SK-N-SH treated with all-trans-retinoic acid at 6 μM for 48 hours (cell line): ENCODE data around the gene NIPA2.

ENCODE experiments used
- ATAC-seq: fragments of 200-7000 bp; cut with Tn5 transposase; 3 replicates; pipeline ENCODE4 v1.9.1; 2020; ENCODE audit warnings: mild to moderate bottlenecking, moderate library complexity
- ARNTL ChIP-seq: fragments of 450-650 bp; formaldehyde crosslinking; IDR thresholded peaks from 2 replicates; pipeline ENCODE4 v1.5.0; 2020; ENCODE audit warnings: low read depth, mild to moderate bottlenecking, moderate library complexity, borderline replicate concordance
- BACH2 ChIP-seq: fragments of 250-450 bp; sonication (Bioruptor Pico); IDR thresholded peaks from 2 replicates; pipeline ENCODE4 v1.9.0; 2021; ENCODE audit warnings: mild to moderate bottlenecking, borderline replicate concordance
- CSDC2 ChIP-seq: fragments of 250-450 bp; sonication (Bioruptor Pico); IDR thresholded peaks from 2 replicates; pipeline ENCODE4 v1.5.0; 2020; ENCODE audit warnings: mild to moderate bottlenecking, moderate library complexity
- ESRRG ChIP-seq: fragments of 250-450 bp; sonication (Bioruptor Pico); IDR thresholded peaks from 2 replicates; pipeline ENCODE4 v1.6.1; 2021; ENCODE audit warnings: mild to moderate bottlenecking
- GLIS3 ChIP-seq: fragments of 250-450 bp; sonication (Bioruptor Pico); IDR thresholded peaks from 2 replicates; pipeline ENCODE4 v1.5.0; 2020; ENCODE audit warnings: mild to moderate bottlenecking, moderate library complexity
- ISL1 ChIP-seq: fragments of 250-450 bp; sonication (Bioruptor Pico); IDR thresholded peaks from 2 replicates; pipeline ENCODE4 v2.1.2; 2022; ENCODE audit warnings: mild to moderate bottlenecking, moderate library complexity
- OSR1 ChIP-seq: fragments of 250-450 bp; sonication (Bioruptor Pico); IDR thresholded peaks from 2 replicates; pipeline ENCODE4 v1.8.0; 2022; ENCODE audit warnings: moderate library complexity, mild to moderate bottlenecking, inconsistent platforms
- PPARA ChIP-seq: fragments of 250-450 bp; sonication (Bioruptor Pico); IDR thresholded peaks from 2 replicates; pipeline ENCODE4 v1.5.0; 2020; ENCODE audit warnings: mild to moderate bottlenecking, borderline replicate concordance
- RARB ChIP-seq: fragments of 250-450 bp; sonication (Bioruptor Pico); IDR thresholded peaks from 2 replicates; pipeline ENCODE4 v1.8.0; 2021; ENCODE audit warnings: mild to moderate bottlenecking, moderate library complexity
- SNAI2 ChIP-seq: fragments of 250-450 bp; sonication (Bioruptor Pico); IDR thresholded peaks from 2 replicates; pipeline ENCODE4 v1.5.0; 2020; ENCODE audit warnings: mild to moderate bottlenecking, moderate library complexity
- TCF4 ChIP-seq: fragments of 250-450 bp; sonication (Bioruptor Pico); IDR thresholded peaks from 2 replicates; pipeline ENCODE4 v1.8.0; 2021; ENCODE audit warnings: mild to moderate bottlenecking, moderate library complexity, borderline replicate concordance
- TOX ChIP-seq: fragments of 250-450 bp; sonication (Bioruptor Pico); IDR thresholded peaks from 2 replicates; pipeline ENCODE4 v1.8.0; 2021; ENCODE audit warnings: mild to moderate bottlenecking, moderate library complexity, borderline replicate concordance
- ZC3H10 ChIP-seq: fragments of 250-450 bp; sonication (Bioruptor Pico); IDR thresholded peaks from 2 replicates; pipeline ENCODE4 v1.5.1; 2021; ENCODE audit warnings: mild to moderate bottlenecking, moderate library complexity
- ZFP3 ChIP-seq: fragments of 250-450 bp; sonication (Bioruptor Pico); IDR thresholded peaks from 2 replicates; pipeline ENCODE4 v1.5.0; 2020; ENCODE audit warnings: mild to moderate bottlenecking, moderate library complexity
- ZFP30 ChIP-seq: fragments of 450-650 bp; formaldehyde crosslinking; IDR thresholded peaks from 2 replicates; pipeline ENCODE4 v1.5.0; 2022; ENCODE audit warnings: mild to moderate bottlenecking, moderate library complexity
- ZNF565 ChIP-seq: fragments of 450-650 bp; formaldehyde crosslinking; conservative IDR thresholded peaks from 2 replicates; pipeline ENCODE4 v1.5.0; 2020; ENCODE audit warnings: low read depth, mild to moderate bottlenecking, moderate library complexity
- ZNF70 ChIP-seq: fragments of 450-650 bp; formaldehyde crosslinking; IDR thresholded peaks from 2 replicates; pipeline ENCODE4 v1.5.0; 2020; ENCODE audit warnings: mild to moderate bottlenecking, moderate library complexity
- ZNF8 ChIP-seq: fragments of 450-650 bp; formaldehyde crosslinking; IDR thresholded peaks from 2 replicates; pipeline ENCODE4 v1.5.0; 2020; ENCODE audit warnings: mild to moderate bottlenecking, moderate library complexity
- TF ChIP-seq, protein P1 (sequence below): fragments of 250-450 bp; sonication (Bioruptor Pico); IDR thresholded peaks from 2 replicates; pipeline ENCODE4 v1.8.0; 2021; ENCODE audit warnings: low read depth, mild to moderate bottlenecking, moderate library complexity, borderline replicate concordance
- TF ChIP-seq, protein P2 (sequence below): fragments of 250-450 bp; sonication (Bioruptor Pico); IDR thresholded peaks from 2 replicates; pipeline ENCODE4 v1.5.1; 2021; ENCODE audit warnings: mild to moderate bottlenecking, moderate library complexity
- TF ChIP-seq, protein P3 (sequence below): fragments of 250-450 bp; sonication (Bioruptor Pico); IDR thresholded peaks from 2 replicates; pipeline ENCODE4 v1.8.0; 2020; ENCODE audit warnings: mild to moderate bottlenecking, moderate library complexity, borderline replicate concordance
- TF ChIP-seq, protein P4 (sequence below): fragments of 250-450 bp; sonication (Bioruptor Pico); IDR thresholded peaks from 2 replicates; pipeline ENCODE4 v1.5.1; 2020; ENCODE audit warnings: low read depth, mild to moderate bottlenecking, moderate library complexity
- TF ChIP-seq, protein P5 (sequence below): fragments of 250-450 bp; sonication (Bioruptor Pico); IDR thresholded peaks from 2 replicates; pipeline ENCODE4 v1.5.0; 2020; ENCODE audit warnings: mild to moderate bottlenecking, moderate library complexity

NIPA2 gene

DNA sequence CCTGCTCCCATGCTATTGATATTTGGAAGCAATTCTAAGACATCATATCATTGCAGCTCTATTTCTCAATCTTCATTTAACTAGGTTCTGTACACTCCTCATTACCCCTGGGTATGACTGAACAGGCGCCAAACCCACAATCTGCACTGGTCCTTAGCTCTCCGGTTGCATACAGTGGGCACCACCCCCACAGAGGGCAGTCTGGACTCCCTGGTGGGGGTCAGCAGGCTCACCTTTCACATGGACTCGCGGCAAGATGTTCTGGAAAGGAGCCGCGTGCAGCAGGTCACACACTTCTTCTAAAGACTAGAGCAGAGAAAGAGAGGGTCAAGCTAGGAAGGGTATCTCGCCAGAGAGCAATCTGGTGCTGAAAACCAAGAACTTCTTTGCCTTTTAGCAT is 36.5 kb downstream of the NIPA2 start:
- no peak for ATAC-seq
- TF ChIP-seq ZNF70 (CRISPR knock-in tag): no peak
- TF ChIP-seq, protein P1, sequence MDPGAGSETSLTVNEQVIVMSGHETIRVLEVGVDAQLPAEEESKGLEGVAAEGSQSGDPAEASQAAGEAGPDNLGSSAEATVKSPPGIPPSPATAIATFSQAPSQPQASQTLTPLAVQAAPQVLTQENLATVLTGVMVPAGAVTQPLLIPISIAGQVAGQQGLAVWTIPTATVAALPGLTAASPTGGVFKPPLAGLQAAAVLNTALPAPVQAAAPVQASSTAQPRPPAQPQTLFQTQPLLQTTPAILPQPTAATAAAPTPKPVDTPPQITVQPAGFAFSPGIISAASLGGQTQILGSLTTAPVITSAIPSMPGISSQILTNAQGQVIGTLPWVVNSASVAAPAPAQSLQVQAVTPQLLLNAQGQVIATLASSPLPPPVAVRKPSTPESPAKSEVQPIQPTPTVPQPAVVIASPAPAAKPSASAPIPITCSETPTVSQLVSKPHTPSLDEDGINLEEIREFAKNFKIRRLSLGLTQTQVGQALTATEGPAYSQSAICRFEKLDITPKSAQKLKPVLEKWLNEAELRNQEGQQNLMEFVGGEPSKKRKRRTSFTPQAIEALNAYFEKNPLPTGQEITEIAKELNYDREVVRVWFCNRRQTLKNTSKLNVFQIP: no peak
- no peak for TF ChIP-seq SNAI2 (CRISPR knock-in tag)
- no peak for TF ChIP-seq BACH2 (CRISPR knock-in tag)
- TF ChIP-seq GLIS3 (CRISPR knock-in tag): no peak
- TF ChIP-seq CSDC2 (CRISPR knock-in tag): no peak
- TF ChIP-seq OSR1: no peak
- TF ChIP-seq, protein P2, sequence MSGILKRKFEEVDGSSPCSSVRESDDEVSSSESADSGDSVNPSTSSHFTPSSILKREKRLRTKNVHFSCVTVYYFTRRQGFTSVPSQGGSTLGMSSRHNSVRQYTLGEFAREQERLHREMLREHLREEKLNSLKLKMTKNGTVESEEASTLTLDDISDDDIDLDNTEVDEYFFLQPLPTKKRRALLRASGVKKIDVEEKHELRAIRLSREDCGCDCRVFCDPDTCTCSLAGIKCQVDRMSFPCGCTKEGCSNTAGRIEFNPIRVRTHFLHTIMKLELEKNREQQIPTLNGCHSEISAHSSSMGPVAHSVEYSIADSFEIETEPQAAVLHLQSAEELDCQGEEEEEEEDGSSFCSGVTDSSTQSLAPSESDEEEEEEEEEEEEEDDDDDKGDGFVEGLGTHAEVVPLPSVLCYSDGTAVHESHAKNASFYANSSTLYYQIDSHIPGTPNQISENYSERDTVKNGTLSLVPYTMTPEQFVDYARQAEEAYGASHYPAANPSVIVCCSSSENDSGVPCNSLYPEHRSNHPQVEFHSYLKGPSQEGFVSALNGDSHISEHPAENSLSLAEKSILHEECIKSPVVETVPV (CRISPR knock-in tag): no peak
- no peak for TF ChIP-seq ZFP3
- TF ChIP-seq ARNTL (CRISPR knock-in tag): no peak
- no peak for TF ChIP-seq PPARA
- TF ChIP-seq, protein P3, sequence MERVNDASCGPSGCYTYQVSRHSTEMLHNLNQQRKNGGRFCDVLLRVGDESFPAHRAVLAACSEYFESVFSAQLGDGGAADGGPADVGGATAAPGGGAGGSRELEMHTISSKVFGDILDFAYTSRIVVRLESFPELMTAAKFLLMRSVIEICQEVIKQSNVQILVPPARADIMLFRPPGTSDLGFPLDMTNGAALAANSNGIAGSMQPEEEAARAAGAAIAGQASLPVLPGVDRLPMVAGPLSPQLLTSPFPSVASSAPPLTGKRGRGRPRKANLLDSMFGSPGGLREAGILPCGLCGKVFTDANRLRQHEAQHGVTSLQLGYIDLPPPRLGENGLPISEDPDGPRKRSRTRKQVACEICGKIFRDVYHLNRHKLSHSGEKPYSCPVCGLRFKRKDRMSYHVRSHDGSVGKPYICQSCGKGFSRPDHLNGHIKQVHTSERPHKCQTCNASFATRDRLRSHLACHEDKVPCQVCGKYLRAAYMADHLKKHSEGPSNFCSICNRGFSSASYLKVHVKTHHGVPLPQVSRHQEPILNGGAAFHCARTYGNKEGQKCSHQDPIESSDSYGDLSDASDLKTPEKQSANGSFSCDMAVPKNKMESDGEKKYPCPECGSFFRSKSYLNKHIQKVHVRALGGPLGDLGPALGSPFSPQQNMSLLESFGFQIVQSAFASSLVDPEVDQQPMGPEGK (CRISPR knock-in tag): no peak
- TF ChIP-seq ZC3H10: no peak
- no peak for TF ChIP-seq ZNF8 (CRISPR knock-in tag)
- TF ChIP-seq RARB (CRISPR knock-in tag): no peak
- no peak for TF ChIP-seq ZFP30 (CRISPR knock-in tag)
- TF ChIP-seq ISL1: no peak
- TF ChIP-seq ESRRG (CRISPR knock-in tag): no peak
- TF ChIP-seq ZNF565 (CRISPR knock-in tag): no peak
- TF ChIP-seq, protein P4, sequence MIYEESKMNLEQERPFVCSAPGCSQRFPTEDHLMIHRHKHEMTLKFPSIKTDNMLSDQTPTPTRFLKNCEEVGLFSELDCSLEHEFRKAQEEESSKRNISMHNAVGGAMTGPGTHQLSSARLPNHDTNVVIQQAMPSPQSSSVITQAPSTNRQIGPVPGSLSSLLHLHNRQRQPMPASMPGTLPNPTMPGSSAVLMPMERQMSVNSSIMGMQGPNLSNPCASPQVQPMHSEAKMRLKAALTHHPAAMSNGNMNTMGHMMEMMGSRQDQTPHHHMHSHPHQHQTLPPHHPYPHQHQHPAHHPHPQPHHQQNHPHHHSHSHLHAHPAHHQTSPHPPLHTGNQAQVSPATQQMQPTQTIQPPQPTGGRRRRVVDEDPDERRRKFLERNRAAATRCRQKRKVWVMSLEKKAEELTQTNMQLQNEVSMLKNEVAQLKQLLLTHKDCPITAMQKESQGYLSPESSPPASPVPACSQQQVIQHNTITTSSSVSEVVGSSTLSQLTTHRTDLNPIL: no peak

DNA sequence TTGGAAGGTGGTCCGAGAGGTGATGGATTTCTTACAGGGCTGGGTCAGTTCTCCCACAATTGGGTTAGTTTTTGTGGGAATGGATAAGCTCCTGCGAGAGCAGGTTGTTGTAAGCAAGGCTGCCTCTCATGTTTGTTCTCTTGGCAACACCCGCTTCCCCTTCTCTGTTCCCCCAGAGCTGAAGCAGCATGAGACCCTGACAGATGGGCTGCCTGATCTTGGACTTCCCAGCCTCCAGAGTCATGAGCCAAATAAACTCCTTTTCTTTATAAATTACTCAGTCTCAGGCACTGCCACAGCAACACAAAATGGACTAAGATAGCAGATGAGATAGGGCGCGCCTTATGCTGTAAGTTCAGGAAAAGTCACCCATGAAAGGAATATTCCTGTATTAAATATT is 38.7 kb downstream of the NIPA2 start:
- TF ChIP-seq PPARA: no peak
- TF ChIP-seq, protein P3 (CRISPR knock-in tag): no peak
- TF ChIP-seq, protein P1: no peak
- TF ChIP-seq, protein P2 (CRISPR knock-in tag): no peak
- TF ChIP-seq, protein P4: no peak
- no peak for TF ChIP-seq RARB (CRISPR knock-in tag)
- no peak for TF ChIP-seq BACH2 (CRISPR knock-in tag)
- TF ChIP-seq ISL1: no peak
- no peak for TF ChIP-seq ZFP30 (CRISPR knock-in tag)
- no peak for TF ChIP-seq ZNF565 (CRISPR knock-in tag)
- TF ChIP-seq, protein P5, sequence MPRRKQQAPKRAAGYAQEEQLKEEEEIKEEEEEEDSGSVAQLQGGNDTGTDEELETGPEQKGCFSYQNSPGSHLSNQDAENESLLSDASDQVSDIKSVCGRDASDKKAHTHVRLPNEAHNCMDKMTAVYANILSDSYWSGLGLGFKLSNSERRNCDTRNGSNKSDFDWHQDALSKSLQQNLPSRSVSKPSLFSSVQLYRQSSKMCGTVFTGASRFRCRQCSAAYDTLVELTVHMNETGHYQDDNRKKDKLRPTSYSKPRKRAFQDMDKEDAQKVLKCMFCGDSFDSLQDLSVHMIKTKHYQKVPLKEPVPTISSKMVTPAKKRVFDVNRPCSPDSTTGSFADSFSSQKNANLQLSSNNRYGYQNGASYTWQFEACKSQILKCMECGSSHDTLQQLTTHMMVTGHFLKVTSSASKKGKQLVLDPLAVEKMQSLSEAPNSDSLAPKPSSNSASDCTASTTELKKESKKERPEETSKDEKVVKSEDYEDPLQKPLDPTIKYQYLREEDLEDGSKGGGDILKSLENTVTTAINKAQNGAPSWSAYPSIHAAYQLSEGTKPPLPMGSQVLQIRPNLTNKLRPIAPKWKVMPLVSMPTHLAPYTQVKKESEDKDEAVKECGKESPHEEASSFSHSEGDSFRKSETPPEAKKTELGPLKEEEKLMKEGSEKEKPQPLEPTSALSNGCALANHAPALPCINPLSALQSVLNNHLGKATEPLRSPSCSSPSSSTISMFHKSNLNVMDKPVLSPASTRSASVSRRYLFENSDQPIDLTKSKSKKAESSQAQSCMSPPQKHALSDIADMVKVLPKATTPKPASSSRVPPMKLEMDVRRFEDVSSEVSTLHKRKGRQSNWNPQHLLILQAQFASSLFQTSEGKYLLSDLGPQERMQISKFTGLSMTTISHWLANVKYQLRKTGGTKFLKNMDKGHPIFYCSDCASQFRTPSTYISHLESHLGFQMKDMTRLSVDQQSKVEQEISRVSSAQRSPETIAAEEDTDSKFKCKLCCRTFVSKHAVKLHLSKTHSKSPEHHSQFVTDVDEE: no peak
- TF ChIP-seq TCF4: no peak
- TF ChIP-seq OSR1: no peak
- no peak for TF ChIP-seq ARNTL (CRISPR knock-in tag)
- no peak for TF ChIP-seq ZC3H10
- TF ChIP-seq ZFP3: no peak
- TF ChIP-seq ZNF8 (CRISPR knock-in tag): no peak
- no peak for TF ChIP-seq ZNF70 (CRISPR knock-in tag)
- no peak for TF ChIP-seq ESRRG (CRISPR knock-in tag)
- TF ChIP-seq TOX (CRISPR knock-in tag): no peak

More for the DNA sequence above, 38.7 kb downstream of the NIPA2 start:
- no peak for ATAC-seq
